GM10266 (cell line): Measurements from ENCODE around the gene DLG2.

ENCODE experiments used
- DNase-seq: peaks from one replicate; pipeline ENCODE4 v3.0.0; 2012; ENCODE audit errors: extremely low spot score
- TF ChIP-seq, protein P1 (sequence below): IDR thresholded peaks from 2 replicates; pipeline ENCODE4 v1.5.1; 2012; ENCODE audit warnings: mild to moderate bottlenecking, low read depth; ENCODE audit not compliant: control insufficient read depth, insufficient read depth; ENCODE audit errors: missing control alignments

Gene DLG2

DNA sequence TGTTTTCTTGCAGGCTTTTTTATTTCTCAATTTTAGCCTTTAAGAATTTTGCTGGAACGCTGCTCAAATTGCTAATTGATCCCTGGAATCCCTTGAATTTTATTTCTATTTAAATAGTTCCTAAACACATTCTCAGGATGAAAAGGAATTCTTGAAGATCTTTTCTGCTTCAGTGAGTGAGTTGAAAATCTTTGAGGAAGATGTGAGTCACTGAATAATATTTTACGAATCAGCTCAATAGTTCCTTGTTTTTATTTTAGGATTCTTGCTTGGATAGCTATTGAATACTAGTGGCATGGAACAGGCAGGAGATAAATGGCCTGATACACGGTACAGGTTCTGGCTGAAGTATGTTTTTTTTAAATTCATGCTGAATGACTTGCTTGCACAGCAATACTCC is 2146.3 kb downstream of the DLG2 start:
- no peak for DNase-seq
- TF ChIP-seq, protein P1, sequence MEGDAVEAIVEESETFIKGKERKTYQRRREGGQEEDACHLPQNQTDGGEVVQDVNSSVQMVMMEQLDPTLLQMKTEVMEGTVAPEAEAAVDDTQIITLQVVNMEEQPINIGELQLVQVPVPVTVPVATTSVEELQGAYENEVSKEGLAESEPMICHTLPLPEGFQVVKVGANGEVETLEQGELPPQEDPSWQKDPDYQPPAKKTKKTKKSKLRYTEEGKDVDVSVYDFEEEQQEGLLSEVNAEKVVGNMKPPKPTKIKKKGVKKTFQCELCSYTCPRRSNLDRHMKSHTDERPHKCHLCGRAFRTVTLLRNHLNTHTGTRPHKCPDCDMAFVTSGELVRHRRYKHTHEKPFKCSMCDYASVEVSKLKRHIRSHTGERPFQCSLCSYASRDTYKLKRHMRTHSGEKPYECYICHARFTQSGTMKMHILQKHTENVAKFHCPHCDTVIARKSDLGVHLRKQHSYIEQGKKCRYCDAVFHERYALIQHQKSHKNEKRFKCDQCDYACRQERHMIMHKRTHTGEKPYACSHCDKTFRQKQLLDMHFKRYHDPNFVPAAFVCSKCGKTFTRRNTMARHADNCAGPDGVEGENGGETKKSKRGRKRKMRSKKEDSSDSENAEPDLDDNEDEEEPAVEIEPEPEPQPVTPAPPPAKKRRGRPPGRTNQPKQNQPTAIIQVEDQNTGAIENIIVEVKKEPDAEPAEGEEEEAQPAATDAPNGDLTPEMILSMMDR = no peak

DNA sequence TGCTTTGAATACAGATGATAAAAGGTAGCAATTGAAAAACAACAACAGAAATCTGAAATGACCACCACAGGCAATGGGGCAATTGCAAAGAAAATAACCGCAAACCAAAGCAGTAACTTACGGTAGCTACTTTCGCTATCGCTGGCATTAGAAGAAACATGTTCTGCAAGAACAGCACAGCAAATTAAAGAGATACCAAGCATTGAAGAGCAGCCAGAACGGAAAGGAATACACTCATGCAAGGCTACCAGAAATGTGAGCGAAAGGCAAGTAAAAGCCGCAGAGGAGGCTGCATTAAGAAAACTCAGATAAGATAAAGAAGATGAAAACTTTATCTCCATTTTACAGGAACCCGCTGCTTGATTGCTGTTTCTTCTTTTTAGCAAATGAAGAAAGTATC is 2146.9 kb downstream of the DLG2 start:
- TF ChIP-seq, protein P1 = no peak
- DNase-seq = no peak

DNA sequence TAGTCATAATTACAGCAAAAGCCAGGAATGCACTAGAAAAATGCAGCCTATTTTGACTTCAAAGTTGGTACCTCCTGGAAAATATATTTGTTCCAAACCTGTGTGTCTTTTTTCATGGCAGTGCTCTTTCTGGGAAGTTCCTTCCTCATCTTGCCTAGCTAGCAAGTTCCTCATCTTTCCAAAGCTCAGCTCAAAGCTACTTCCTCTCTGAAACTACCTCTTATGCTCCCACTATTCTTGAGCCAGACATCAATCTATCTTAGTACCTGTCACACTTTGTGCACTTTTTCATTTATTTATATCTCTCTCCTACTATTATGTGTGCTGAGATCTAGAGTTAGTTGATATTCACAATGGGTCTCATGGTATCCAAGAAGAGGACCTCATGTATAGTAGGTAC is 2149.4 kb downstream of the DLG2 start:
- TF ChIP-seq, protein P1 = no peak
- DNase-seq = no peak

DNA sequence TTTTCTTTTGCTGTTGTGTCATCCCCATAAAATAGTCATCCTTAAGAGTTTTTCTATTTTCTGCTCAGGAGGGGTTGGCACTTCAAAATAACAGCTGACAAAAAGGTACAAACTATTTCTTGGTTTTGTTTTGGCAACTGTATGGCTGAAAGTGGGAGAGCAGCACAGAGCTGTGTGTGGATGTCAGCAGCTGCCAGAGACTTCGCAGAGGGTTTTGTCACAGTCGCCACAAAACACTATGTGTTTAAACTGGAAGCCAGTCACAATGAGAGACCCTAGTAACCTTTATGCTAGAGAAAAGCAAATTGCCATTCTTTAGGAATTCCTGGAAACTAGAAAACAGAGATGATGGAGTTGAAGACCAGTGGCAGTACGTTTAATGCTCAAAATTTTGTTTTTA is 2151.4 kb downstream of the DLG2 start:
- no peak for DNase-seq
- TF ChIP-seq, protein P1 = no peak

DNA sequence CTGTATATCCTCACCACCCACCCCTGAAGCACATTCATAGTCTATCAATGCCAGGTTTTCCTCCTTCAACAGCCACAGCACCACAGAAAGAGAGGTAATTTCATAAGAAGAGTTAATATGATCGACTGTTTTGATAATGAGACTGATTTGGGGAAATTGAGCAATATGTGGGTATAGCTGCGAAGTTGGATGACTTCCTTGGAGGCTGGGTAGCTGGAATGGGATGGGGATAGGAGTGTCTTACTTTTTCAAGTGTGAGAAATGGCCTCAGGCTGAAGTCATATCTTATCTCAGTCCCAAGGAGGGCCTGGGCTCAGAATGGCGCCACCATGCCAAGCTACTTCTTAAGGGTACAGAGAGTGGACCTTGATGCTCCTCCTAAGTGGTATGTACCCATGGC is 2153.4 kb downstream of the DLG2 start:
- TF ChIP-seq, protein P1 = no peak
- DNase-seq = no peak

DNA sequence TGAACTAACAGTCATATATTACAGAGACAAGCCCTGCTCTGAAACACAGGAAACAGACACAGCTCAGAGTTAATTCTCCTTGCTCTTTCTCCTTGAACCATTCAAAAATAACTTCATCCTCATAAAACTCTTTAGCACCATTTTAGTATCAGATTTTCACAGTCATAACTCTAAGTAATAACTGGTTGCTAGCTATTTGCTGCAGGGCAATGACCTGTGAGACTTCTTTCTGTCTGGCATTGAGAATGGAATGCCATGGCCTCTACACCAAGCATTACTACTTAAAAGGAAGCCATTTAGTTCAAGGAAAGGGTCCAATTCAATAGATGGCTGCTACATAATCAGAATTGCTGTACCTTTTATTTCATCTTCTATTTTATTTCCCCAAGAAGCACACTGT is 2154.3 kb downstream of the DLG2 start:
- TF ChIP-seq, protein P1 = no peak
- no peak for DNase-seq

DNA sequence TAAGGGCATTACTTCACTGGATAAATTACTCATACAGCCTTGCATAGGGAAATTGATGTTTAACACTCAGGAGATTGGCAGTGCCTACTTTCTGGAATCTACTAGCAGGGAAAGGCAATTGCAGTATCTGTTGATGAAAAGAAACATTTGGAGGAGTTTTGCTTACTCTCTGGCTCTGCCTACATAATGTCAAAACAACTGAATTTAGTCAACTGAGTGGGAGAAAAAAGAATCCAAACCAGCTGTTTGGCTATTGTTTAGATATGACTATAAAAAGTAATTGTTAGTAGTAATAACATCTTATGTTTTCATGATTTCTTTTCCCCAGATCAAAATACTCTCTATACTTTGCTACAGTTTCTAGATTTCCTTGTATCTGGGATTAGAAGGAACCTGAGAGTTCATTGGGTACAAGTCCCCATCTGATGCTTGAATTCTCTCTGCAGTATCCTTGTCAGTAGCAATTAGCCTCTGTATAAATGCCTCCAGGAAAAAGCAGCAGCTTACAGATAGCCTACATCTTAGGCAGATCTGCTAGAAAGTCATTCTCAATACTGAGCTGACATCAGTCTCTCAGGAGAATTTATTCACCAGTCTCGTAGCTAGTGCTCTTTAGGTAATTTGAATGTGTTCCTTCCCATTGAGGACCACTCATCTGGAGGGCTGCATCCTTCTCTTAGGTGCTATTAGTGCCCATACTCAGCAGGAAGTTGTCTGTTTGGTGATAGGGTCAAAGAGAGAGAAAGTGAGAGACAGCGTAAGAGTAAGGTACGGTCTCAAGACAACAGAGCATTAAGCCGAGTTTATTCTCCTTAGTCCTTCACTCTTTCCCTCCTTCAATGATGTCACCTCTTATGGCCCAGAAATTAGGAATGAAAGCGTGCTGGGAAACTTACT is 2155.1 kb downstream of the DLG2 start:
- TF ChIP-seq, protein P1 = no peak

More for the DNA sequence above, 2155.1 kb downstream of the DLG2 start:
- DNase-seq = no peak
